GM18520 (cell line): ENCODE measurements around the gene RNF34.

Experiments
- ATAC-seq: cut with Tn5 transposase; IDR thresholded peaks from one replicate; pipeline ENCODE4 v1.9.1; 2021; ENCODE audit not compliant: unreplicated experiment

The RNF34 gene

GRCh38 chr12:121465921-121466793 lies 66.2 kb downstream of the RNF34 start:
- ATAC-seq = peak; percentile 3

DNA sequence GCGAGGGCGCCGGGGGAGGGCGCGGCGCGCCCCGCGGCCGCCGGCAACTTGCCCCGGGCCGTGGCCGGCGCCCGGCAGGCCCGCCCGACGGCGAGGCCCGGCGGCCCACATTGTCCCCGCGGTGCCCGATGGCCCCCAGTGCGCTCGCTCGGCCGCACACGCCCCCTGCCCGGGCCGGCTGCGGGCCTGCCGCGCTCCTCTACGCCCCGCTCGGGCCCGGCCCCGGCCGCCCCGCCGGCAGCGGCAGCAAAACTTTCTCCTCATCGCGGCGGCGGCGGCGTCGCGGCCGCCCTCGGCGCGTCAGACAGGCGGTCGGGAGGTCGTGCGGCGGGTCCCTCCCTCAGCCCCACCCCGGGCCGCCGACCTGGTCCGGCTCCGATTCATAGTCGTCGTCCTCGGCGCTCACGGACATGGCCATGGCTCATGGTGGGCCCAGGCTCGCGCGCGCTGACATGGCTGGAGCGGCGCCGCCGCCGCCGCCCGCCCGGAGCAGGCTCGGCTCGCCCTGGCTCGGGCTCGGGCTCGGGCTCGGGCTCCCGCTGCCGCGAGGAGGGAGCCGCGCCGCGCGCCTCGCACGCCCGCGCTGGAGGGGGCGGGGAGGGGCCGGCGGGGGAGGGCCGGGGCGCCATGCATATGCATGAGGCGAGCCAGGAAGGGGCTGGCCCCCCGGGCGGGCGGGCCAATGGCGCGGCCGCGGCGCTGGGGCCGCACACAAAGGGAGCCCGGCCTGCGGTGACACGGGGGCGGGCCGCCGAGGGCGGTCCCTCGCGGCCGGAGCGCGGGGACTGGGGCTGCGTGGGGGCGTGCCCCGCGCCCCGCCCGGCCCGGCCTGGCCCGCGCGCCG lies 67.1 kb downstream of the RNF34 start:
- peak; percentile 87 for ATAC-seq

GRCh38 chr12:121467638-121468498 lies 68.0 kb downstream of the RNF34 start:
- ATAC-seq = no peak

- no peak for ATAC-seq
These were observed 68.5 kb downstream of the RNF34 start for GRCh38 chr12:121468499-121468801.

- ATAC-seq = no peak
These were observed 70.8 kb downstream of the RNF34 start for GRCh38 chr12:121470751-121471150.

DNA sequence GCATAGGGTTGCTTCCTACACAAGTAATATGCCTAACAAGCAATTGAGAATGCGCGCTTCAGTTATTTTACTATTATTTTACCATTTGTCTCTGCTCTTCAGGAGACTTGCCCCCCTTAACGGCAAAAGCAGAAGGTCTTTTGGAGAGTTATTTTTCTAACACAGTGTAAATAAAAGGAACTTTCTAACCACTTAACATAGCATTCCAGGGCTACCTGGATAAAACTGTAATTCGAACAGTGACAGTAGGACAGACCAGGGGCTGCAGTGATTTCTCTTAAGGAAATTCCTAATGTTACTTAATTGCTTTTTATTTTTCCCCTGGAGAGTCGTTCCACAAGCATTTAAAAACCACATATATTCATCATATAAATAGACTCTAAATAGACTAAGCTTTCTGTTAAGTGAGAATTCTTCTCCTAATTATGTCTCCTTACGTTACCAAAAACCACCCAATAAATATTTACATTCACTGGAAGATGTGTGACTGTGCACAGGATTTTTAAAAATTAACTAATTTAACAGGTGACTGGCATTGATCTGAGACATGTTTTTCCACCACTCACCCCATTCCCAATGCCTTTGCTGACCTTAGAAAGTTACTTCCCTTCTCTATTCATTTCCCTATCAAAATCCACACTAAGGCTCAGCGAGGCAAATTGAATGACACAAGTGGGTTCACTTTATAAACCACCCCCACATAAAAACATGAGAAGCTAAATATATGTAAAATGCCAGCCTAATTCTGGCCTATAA lies 72.4 kb downstream of the RNF34 start:
- ATAC-seq = no peak
